Endodermal cell (in vitro differentiated cells): ENCODE measurements around the gene PDCD5. TPM values are rescaled to one million over a fixed set of nuclear protein-coding genes. Genes with fewer than 3 reads are reported as not detected.

Source experiments
- DNase-seq: peaks from one replicate; pipeline ENCODE4 v3.0.0-alpha.2; 2017
- H3K27ac ChIP-seq: 2 replicates; pipeline ENCODE4 v1.5.1; 2013; ENCODE audit warnings: mild to moderate bottlenecking, low read depth, low read length, moderate library complexity
- H3K27me3 ChIP-seq: 2 replicates; pipeline ENCODE4 v1.6.1; 2013; ENCODE audit warnings: mild to moderate bottlenecking, low read length, moderate library complexity; ENCODE audit not compliant: insufficient read depth, control insufficient read depth, poor library complexity, severe bottlenecking
- H3K36me3 ChIP-seq: 2 replicates; pipeline ENCODE4 v1.7.0; 2013; ENCODE audit warnings: mild to moderate bottlenecking, low read length, moderate library complexity; ENCODE audit not compliant: control insufficient read depth, insufficient read depth
- H3K4me1 ChIP-seq: one replicate; pipeline ENCODE4 v1.7.0; 2013; ENCODE audit warnings: low read length; ENCODE audit not compliant: control insufficient read depth, insufficient read depth
- H3K4me3 ChIP-seq: 2 replicates; pipeline ENCODE4 v1.5.1; 2013; ENCODE audit warnings: mild to moderate bottlenecking, low read length, moderate library complexity
- H3K9ac ChIP-seq: 2 replicates; pipeline ENCODE4 v1.6.1; 2013; ENCODE audit warnings: mild to moderate bottlenecking, low read length, moderate library complexity; ENCODE audit not compliant: poor library complexity, severe bottlenecking; ENCODE audit errors: extremely low read depth
- H3K9me3 ChIP-seq: 2 replicates; pipeline ENCODE4 v1.6.1; 2013; ENCODE audit warnings: mild to moderate bottlenecking, low read length, moderate library complexity; ENCODE audit not compliant: control insufficient read depth
- H3K27ac Mint-ChIP-seq: 2 replicates; pipeline ENCODE4 v1.8.0; 2020; ENCODE audit warnings: mixed read lengths
- H3K27me3 Mint-ChIP-seq: 2 replicates; pipeline ENCODE4 v1.8.0; 2021; ENCODE audit warnings: mild to moderate bottlenecking, mixed read lengths; ENCODE audit not compliant: insufficient read depth
- H3K36me3 Mint-ChIP-seq: 2 replicates; pipeline ENCODE4 v1.8.0; 2020; ENCODE audit warnings: low read depth, mixed read lengths
- H3K4me1 Mint-ChIP-seq: 2 replicates; pipeline ENCODE4 v1.8.0; 2020; ENCODE audit warnings: mixed read lengths
- H3K4me3 Mint-ChIP-seq: 2 replicates; pipeline ENCODE4 v1.8.0; 2020; ENCODE audit warnings: mild to moderate bottlenecking, moderate library complexity, mixed read lengths
- H3K9me3 Mint-ChIP-seq: 2 replicates; pipeline ENCODE4 v1.8.0; 2020; ENCODE audit warnings: mild to moderate bottlenecking, mixed read lengths
- WGBS, 2 experiments: methylation state at CpG; one replicate each; pipeline versions ENCODE4 v1.1.5 to v1.1.7; 2013; ENCODE audit warnings: missing lambda C conversion rate in 2 of 2, mixed read lengths in 1 of 2; ENCODE audit not compliant: insufficient coverage in 1 of 2, insufficient read length in 1 of 2; 5-methylcytosine and 5-hydroxymethylcytosine counted together
- total RNA-seq, 2 donors: library from RNA; stranded (reverse); fragmentation: NEBNext Ultra II Directional in 1 of 2; extraction: Animal tissue kit (Norgen Biotek cat#: 25700) in 1 of 2; gene quantifications; 2 replicates in 1 of 2; 3 replicates in 1 of 2; pipeline ENCODE4 v1.2.1, GENCODE V29; 2021
- TF ChIP-seq, protein P1 (sequence below): fragments of 200-600 bp; sonication (generic); conservative IDR thresholded peaks from 2 replicates; pipeline ENCODE4 v1.5.0; 2021; ENCODE audit warnings: antibody characterized with exemption, mild to moderate bottlenecking

PDCD5 gene
- total RNA-seq, 2 donors from 2014 or later: 100 to 102 TPM

DNA sequence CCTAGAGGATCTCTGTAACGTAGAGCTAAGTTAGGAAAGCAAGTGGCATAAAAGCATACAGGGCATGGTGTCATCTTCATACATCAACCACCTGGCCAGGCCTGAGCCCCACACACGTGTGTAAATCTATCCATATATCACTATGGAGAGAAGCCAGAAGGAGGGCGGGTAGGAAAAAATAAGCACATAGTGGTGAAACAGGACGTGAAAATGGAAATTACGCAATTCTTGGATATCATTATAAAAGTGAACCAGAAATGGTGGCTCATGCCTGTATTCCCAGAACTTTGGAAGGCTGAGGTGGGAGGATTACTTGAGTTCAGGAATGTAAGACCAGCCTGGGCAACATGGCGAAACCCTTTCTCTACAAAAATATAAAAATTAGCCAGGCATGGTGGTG is 43.4 kb downstream of the PDCD5 start:
- DNase-seq: no peak
- Histone ChIP-seq H3K4me3 (no peak overlapping the region), H3K36me3 (peaks cover 36% of the 10 kb centered on the region), H3K9ac (no peak overlapping the region), H3K27me3 (no peaks in the 10 kb centered on the region), H3K4me1 (no peaks in the 10 kb centered on the region), H3K9me3 (no peaks in the 10 kb centered on the region), H3K27ac (no peak overlapping the region)
- TF ChIP-seq, protein P1, sequence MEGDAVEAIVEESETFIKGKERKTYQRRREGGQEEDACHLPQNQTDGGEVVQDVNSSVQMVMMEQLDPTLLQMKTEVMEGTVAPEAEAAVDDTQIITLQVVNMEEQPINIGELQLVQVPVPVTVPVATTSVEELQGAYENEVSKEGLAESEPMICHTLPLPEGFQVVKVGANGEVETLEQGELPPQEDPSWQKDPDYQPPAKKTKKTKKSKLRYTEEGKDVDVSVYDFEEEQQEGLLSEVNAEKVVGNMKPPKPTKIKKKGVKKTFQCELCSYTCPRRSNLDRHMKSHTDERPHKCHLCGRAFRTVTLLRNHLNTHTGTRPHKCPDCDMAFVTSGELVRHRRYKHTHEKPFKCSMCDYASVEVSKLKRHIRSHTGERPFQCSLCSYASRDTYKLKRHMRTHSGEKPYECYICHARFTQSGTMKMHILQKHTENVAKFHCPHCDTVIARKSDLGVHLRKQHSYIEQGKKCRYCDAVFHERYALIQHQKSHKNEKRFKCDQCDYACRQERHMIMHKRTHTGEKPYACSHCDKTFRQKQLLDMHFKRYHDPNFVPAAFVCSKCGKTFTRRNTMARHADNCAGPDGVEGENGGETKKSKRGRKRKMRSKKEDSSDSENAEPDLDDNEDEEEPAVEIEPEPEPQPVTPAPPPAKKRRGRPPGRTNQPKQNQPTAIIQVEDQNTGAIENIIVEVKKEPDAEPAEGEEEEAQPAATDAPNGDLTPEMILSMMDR: no peak
- H3K4me1 Mint-ChIP-seq: no peaks in the 10 kb centered on the region
- H3K4me3 Mint-ChIP-seq: no peak overlapping the region
- H3K27me3 Mint-ChIP-seq: no peaks in the 10 kb centered on the region
- H3K27ac Mint-ChIP-seq: peak overlapping the region; percentile 58
- WGBS, 2 experiments: 96 to 100% methylated on average over 4 to 6 of the region's 6 CpGs
- no peaks in the 10 kb centered on the region for H3K9me3 Mint-ChIP-seq
- H3K36me3 Mint-ChIP-seq: peaks cover 65% of the 10 kb centered on the region

DNA sequence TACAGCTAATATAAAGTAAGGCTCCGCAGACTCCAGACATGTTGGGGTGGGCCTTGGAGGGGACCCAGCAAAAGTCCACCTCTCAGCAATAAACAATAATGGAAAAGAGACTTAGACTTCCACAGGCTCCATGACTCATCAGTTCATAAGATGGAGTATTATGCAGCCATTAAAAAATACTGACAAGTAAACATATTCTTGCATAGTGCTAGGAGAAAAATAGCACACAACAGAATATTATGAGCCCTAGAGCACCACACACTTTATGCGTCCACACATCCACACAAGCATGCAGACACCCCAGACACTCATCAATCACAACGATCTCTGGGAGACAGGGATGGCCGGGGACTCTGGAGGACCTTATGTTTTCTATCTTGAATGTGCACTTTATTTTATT is 46.0 kb downstream of the PDCD5 start:
- Mint-ChIP-seq H3K36me3 (peaks cover 55% of the 10 kb centered on the region), H3K4me3 (no peak overlapping the region), H3K4me1 (no peaks in the 10 kb centered on the region), H3K27me3 (no peaks in the 10 kb centered on the region), H3K9me3 (no peaks in the 10 kb centered on the region), H3K27ac (no peak overlapping the region)
- no peaks in the 10 kb centered on the region for H3K9me3 ChIP-seq
- no peaks in the 10 kb centered on the region for H3K4me1 ChIP-seq
- no peak for DNase-seq
- no peak overlapping the region for H3K4me3 ChIP-seq
- no peak overlapping the region for H3K27ac ChIP-seq
- no peak overlapping the region for H3K9ac ChIP-seq
- H3K27me3 ChIP-seq: no peaks in the 10 kb centered on the region
- peaks cover 50% of the 10 kb centered on the region for H3K36me3 ChIP-seq
- 95 to 100% methylated on average over 1 to 2 of the region's 4 CpGs for WGBS, 2 experiments
- TF ChIP-seq, protein P1: no peak

DNA sequence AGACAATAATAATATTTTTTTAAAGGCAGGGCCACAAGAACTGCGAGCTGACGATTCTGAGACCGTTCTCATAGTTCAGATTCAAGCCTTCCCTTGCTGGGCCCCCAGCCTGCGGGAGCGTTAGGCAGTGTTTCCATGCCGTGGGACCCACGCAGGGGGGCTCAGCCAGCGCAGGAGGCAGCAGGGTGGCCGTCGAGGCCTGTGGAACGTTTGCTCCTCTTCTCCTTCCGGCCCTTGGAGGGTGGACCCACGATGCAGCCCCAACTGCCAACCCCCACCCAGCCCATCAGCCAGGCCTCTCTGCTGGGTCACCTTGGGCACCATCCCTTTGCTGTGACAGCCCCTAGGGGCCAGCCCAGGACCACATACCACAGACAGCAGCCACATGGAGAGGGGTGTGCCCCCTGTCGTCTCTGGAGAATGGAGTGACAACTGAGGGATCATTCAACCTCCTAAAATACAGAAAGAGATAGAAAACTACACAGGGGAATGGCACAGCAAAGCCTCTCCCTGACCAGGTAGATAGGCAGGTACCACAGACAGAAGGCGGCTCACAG is 46.8 kb downstream of the PDCD5 start:
- Histone ChIP-seq H3K9me3 (no peaks in the 10 kb centered on the region), H3K27ac (no peak overlapping the region), H3K9ac (no peak overlapping the region), H3K27me3 (no peaks in the 10 kb centered on the region), H3K4me1 (no peaks in the 10 kb centered on the region), H3K36me3 (peaks cover 45% of the 10 kb centered on the region), H3K4me3 (no peak overlapping the region)
- peaks cover 3% of the 10 kb centered on the region for H3K4me1 Mint-ChIP-seq
- TF ChIP-seq, protein P1: peak; percentile 21
- H3K36me3 Mint-ChIP-seq: peaks cover 50% of the 10 kb centered on the region
- no peak overlapping the region for H3K27ac Mint-ChIP-seq
- 87 to 94% methylated on average over 13 to 15 of the region's 15 CpGs for WGBS, 2 experiments
- no peak for DNase-seq
- H3K9me3 Mint-ChIP-seq: no peaks in the 10 kb centered on the region
- no peak overlapping the region for H3K4me3 Mint-ChIP-seq
- no peaks in the 10 kb centered on the region for H3K27me3 Mint-ChIP-seq
